RCC 7860 (cell line): ENCODE measurements around the gene SIGLEC8.
"Not testable (repeated sequence)": the region's sequence is repeated elsewhere in the genome, so short reads cannot be mapped to it uniquely, and the experiment has no call there.

Experiments
- DNase-seq: peaks from one replicate; pipeline ENCODE4 v3.0.0-alpha.2; 2015; ENCODE audit warnings: low spot score
- FAIRE-seq: peaks from 2 replicates; lab custom pipeline; 2012; peaks lifted over from hg19 to GRCh38; lab: Jason Lieb, UNC

The SIGLEC8 gene

GRCh38 chr19:51458051-51458645 is at the start of gene SIGLEC8:
Gene SIGLEC8 (minus strand): TSS chr19:51458454. CDS start chr19:51458387, 67 bp downstream.
- FAIRE-seq (no peak), DNase-seq (no peak)

- no peak for DNase-seq
- no peak for FAIRE-seq
Measured at GRCh38 chr19:51507640-51508058, 49.4 kb upstream of the SIGLEC8 start.

GRCh38 chr19:51507192-51507591 is 48.9 kb upstream of the SIGLEC8 start:
- FAIRE-seq (no peak), DNase-seq (no peak)

DNA sequence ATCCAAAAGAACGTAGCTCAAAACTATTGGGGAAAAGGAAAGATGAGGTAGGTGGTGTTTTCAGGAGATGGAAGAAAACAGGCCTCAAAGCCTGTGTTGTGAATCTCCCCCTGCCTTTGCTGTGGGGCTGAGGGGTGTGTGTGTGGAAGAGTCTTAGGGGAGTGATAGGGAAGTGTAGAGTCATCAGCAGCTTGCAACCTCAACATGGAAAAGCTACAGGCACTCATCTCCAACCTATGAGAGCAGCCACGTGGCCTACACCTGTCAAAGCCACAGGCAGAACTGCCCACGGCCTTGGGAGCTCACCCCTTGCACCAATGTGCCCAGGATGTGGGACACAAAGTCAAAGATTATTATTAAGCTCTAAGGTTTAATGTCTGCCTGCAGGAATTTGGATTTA is 47.6 kb upstream of the SIGLEC8 start:
- DNase-seq (no peak), FAIRE-seq (no peak)

DNA sequence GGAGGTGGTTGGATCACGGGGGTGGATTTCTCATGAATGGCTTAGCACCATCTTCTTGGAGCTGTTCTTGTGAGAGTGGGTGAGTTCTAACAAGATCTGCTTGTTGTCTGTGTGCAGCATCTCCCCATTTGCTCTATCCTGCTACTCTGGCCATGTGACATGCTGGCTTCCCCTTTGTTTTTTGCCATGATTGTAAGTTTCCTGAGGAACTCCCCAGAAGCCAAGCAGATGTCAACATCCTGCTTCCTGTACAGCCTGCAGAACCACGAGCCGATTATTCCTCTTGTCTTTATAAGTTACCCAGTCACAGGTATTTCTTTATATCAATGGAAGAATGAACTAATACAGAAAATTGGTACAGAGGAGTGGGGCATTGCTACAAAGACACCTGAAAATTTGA is 45.6 kb upstream of the SIGLEC8 start:
- no peak for FAIRE-seq

GRCh38 chr19:51503286-51503817 is 45.1 kb upstream of the SIGLEC8 start:
- DNase-seq (no peak), FAIRE-seq (no peak)

More for the DNA sequence above, 45.6 kb upstream of the SIGLEC8 start:
- no peak for DNase-seq

DNA sequence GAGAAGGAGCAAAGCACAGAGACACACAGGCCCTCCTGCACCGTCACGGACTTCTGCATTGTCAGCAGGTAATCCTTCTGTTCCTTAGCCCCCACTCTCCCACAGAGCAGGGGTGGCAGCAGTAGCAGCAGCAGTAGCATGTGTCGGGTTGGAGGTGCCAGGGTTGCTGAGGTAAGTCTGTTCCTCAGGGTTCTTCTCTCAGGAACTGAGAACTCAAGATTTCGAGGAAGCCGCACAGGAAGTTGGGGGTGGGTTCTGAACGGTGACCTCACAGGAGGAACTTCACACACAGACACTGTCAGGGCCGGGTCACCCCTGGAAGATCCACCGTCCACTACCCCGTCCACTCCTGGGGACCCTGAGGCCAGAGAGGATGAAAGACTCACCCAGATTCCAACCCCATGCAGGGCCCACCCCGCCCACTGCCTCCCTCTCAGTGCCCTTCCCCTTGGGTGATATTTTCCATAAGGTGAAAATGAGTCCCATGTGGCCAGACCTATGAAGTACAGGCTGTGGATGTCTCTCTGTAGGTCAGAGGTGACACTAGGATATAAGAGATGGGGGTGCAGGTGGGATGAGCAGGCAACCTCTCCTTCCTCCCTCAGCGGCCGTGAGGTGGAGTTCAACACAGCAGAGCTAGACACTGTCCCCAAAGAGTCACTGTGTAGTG is 43.5 kb upstream of the SIGLEC8 start, which contains the start of gene SIGLEC12:
Gene SIGLEC12, minus strand, starts transcription at position 207 of the 670 bp plus-strand sequence. Its CDS starts 67 bp downstream, at position 140.
- no peak for FAIRE-seq
- no peak for DNase-seq

DNA sequence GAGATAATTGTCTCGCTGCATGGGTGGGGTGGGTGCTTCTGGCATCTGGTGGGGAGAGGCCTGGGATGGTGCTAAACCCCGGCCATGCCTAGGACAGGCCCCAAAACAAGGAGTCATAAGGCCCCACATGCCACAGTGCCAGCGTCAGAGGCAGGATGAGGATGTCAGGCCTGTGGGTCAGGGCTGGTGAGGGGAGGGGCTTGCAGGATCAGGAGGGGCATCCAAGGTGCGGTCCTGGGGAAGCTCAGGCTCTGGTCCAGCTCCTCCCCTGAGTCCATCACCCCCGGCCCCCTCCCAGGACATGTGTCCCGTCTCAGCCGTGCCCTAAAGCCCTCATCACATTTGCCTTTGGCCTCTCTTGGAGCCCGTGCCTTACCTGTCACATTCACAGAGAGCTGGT is 42.7 kb upstream of the SIGLEC8 start:
- not testable (repeated sequence) for FAIRE-seq, DNase-seq

- no peak for DNase-seq
- no peak for FAIRE-seq
Measured at GRCh38 chr19:51497666-51498065, 39.4 kb upstream of the SIGLEC8 start.

DNA sequence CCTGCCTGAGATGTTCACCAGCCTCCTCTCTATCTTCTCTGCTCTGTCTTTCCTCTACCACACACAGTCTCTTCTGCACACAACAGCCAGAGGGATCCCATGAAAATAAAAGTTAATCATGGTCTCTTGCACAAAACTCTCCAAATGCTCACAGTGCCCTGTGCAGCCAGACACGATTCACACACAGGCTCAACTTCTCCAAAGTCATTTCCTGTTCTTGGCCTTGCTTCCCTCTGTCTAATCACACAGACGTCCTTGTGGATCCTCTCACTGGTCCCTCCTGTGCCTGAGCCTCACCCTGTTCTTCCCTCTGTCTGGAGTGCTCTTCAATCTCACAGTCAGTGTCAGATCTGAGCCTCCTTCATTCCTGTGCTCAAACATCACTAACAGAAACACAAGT is 35.5 kb upstream of the SIGLEC8 start:
- FAIRE-seq (no peak), DNase-seq (no peak)

DNA sequence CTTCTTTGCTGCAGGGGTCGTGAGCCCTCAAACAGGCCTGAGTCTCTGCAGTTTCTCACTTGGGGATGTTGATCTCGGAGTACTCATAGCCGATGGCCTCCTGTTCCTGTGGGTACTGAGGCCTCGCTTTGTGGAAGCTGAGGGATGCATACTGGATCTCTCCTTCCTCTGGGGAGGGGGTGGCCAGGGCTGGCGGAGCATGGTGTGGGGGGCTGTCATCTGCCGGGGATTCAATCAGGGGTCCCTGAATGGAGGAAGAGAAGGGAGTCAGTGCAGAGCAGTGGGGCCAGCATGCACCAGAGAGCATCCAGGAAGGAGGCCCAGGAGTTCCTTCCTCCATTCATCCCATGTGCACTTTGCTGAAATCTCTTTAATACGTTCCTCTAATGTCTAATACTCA is 33.3 kb upstream of the SIGLEC8 start:
- DNase-seq, result no peak

GRCh38 chr19:51490676-51491075 is 32.4 kb upstream of the SIGLEC8 start:
- no peak for DNase-seq
- FAIRE-seq, result no peak

More for the DNA sequence above, 33.3 kb upstream of the SIGLEC8 start:
- FAIRE-seq, result no peak

GRCh38 chr19:51489113-51489512 is 30.9 kb upstream of the SIGLEC8 start:
- FAIRE-seq, result no peak
- no peak for DNase-seq

DNA sequence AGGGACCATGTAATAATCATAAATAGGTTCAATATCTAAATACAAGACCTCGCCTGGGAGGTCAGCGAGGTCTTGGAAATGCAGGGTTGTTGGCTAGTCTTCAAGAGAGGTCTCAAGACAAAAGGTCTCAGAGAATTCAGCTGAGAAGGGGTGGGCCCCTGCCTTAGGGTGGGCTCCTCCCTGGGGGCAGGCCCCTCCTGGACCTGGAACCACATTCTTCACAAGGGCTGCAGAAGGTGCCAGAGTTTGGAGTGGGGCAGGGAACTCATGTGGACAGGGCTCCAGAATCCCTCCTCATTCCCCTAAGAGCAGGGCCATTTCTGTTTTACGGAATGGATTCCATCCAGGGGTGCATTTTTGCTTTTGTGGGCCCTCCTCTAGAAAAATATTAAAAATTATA is 30.2 kb upstream of the SIGLEC8 start:
- FAIRE-seq, result no peak
- DNase-seq, result no peak

DNA sequence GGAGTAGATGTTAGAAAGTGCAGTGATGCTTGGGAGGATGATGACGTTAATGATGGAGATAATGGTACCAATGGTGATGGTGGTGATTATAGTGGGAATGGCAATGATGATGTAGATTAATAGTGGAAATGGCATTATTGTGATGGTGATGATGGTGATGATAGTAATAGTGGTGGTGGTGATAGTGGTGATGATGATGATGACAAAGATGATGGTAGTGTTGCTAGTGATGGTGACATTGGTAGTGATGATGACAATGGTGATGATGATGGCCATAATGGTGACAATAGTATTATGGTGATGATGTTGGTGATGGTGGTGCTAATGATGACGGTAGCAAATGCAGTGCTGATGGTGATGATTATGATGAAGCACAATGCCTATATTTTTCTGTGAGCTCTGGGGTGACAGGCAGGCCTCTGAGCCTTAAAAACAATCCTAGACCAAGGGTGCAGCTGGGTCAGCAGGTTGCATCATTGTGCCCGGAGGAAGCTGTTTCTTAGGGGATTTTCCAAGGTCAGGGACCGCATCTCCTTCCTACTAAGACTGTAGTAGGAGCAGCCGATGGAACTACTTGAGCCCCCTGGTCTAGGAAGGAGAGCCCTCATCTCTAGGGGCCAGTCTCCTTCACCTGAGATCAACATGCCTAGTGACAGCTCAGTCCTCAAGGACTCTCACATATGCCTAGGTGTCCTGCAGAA is 27.9 kb upstream of the SIGLEC8 start:
- no peak for FAIRE-seq

GRCh38 chr19:51480590-51480989 is 22.3 kb upstream of the SIGLEC8 start:
- no peak for FAIRE-seq
- no peak for DNase-seq

More for the DNA sequence above, 27.9 kb upstream of the SIGLEC8 start:
- no peak for DNase-seq

DNA sequence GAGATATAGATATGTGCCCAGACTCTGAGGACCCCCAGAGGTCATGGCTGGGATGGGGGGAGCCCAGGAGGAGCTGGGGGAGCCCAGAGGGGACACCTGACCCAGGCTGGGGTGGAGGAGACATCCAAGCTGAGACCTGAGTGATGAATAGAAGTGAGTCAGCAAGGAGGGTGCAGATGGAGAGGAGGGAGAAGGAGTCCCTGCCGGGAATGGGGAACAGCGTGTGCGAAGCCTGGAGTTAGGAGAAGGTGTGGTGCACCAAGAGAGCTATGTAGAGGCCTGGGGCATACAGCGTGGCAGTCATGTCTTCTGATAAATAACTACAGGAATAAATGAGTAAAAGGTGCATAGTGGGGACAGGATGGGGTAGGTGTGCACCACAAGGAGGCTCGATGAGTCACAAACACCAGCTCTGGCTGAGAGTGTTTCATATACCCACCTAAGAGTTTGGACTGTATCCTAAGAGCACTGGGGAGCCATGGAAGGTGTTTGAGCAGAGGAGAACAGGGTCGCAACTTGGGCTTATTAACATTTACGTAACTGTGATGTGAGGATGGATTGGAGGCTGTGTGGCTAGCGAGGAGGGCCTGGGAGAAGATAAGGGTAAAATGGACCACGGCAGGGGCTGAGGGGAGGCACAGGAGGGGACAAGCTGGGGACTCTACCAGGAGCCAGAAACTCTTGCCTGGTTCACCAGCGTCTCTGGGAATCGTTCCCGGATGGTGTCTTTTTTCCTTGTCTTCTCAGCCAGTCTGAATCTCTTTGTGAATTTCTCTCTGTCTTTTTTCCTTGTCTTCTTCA is 21.5 kb upstream of the SIGLEC8 start:
- no peak for DNase-seq
- no peak for FAIRE-seq

- DNase-seq, result no peak
- no peak for FAIRE-seq
Measured at GRCh38 chr19:51478381-51479234, 20.4 kb upstream of the SIGLEC8 start, which contains the start of gene CEACAM18. Gene CEACAM18 (plus strand): TSS chr19:51478539.

GRCh38 chr19:51477344-51477743 is 19.1 kb upstream of the SIGLEC8 start:
- DNase-seq, result no peak
- FAIRE-seq, result no peak

DNA sequence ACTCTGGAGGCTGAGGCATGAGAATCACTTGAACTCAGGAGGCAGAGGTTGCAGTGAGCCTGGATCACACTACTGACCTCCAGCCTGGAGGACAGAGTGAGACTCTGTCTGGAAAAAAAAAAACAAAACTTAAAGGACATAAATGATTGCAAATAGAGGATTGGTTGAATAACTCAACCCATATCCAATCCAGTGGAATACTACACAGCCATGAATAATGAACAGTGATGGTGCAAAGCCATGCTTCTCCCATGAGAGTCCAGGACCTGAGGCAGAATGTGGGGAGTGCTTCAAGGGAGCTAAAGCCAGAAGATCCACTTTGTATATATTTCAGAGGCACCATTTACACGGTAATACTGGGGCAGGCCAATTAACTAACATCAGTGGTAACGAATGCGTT is 17.9 kb upstream of the SIGLEC8 start:
- no peak for DNase-seq
- no peak for FAIRE-seq
